ENCODE results near the gene BABAM2. TPM values are rescaled to one million over a fixed set of nuclear protein-coding genes. Genes with fewer than 3 reads are reported as not detected.

The BABAM2 gene
- total RNA-seq, 1 donor from 2014 or later: 41.0 TPM

- no peak overlapping the region for H3K4me3 ChIP-seq
- no peaks in the 10 kb centered on the region for H3K9me3 ChIP-seq
- intact Hi-C loops (cut with DNase I): no loop called here
- H3K36me3 ChIP-seq: no peaks in the 10 kb centered on the region
- peak overlapping the region; percentile 18 for H3K27ac ChIP-seq
- DNase-seq (ENCODE audit: extremely low spot score in 2 of 2): no peak
- no peaks in the 10 kb centered on the region for H3K27me3 ChIP-seq
- TF ChIP-seq POLR2A (IDR thresholded peaks at IDR 0.05) (no peak), POLR2AphosphoS5 (IDR thresholded peaks at IDR 0.05; ENCODE audit: insufficient read depth in 1 of 2, low read depth in 1 of 2) (peak in 1 of 2 donors; percentile 65)
- H3K4me1 ChIP-seq: no peaks in the 10 kb centered on the region
These were observed 281.8 kb downstream of the BABAM2 start for GRCh38 chr2:28172114-28172898.

GRCh38 chr2:28173377-28173776, 282.8 kb downstream of the BABAM2 start:
- intact Hi-C loops (cut with DNase I): no loop called here
- Histone ChIP-seq H3K27me3 (no peaks in the 10 kb centered on the region), H3K27ac (peak overlapping the region; percentile 2)

GRCh38 chr2:28174211-28174610, 283.7 kb downstream of the BABAM2 start:
- intact Hi-C loops (cut with DNase I): no loop called here
- Histone ChIP-seq H3K4me3 (no peak overlapping the region), H3K36me3 (no peaks in the 10 kb centered on the region), H3K27ac (no peak overlapping the region), H3K9me3 (no peaks in the 10 kb centered on the region), H3K4me1 (no peaks in the 10 kb centered on the region), H3K27me3 (no peaks in the 10 kb centered on the region)
- TF ChIP-seq POLR2AphosphoS5 (IDR thresholded peaks at IDR 0.05; ENCODE audit: insufficient read depth in 1 of 2, low read depth in 1 of 2) (no peak), CTCF (IDR thresholded peaks at IDR 0.05) (no peak), POLR2A (IDR thresholded peaks at IDR 0.05) (no peak)
- DNase-seq (ENCODE audit: extremely low spot score in 2 of 2): no peak

More at GRCh38 chr2:28173377-28173776, 282.8 kb downstream of the BABAM2 start:
- Histone ChIP-seq H3K36me3 (no peaks in the 10 kb centered on the region), H3K4me3 (no peak overlapping the region), H3K9me3 (no peaks in the 10 kb centered on the region), H3K4me1 (no peaks in the 10 kb centered on the region)
- no peak for DNase-seq (ENCODE audit: extremely low spot score in 2 of 2)
- TF ChIP-seq CTCF (IDR thresholded peaks at IDR 0.05) (no peak), POLR2AphosphoS5 (IDR thresholded peaks at IDR 0.05; ENCODE audit: insufficient read depth in 1 of 2, low read depth in 1 of 2) (no peak), POLR2A (IDR thresholded peaks at IDR 0.05) (no peak)

GRCh38 chr2:28175028-28175427, 284.5 kb downstream of the BABAM2 start:
- Histone ChIP-seq H3K27ac (no peak overlapping the region), H3K27me3 (no peaks in the 10 kb centered on the region), H3K36me3 (no peaks in the 10 kb centered on the region), H3K4me1 (no peaks in the 10 kb centered on the region), H3K9me3 (no peaks in the 10 kb centered on the region), H3K4me3 (no peak overlapping the region)
- intact Hi-C loops (cut with DNase I): no loop called here
- TF ChIP-seq CTCF (IDR thresholded peaks at IDR 0.05) (no peak), POLR2A (IDR thresholded peaks at IDR 0.05) (no peak)
- DNase-seq (ENCODE audit: extremely low spot score in 2 of 2): no peak

- TF ChIP-seq POLR2A (IDR thresholded peaks at IDR 0.05) (no peak), CTCF (IDR thresholded peaks at IDR 0.05) (no peak), POLR2AphosphoS5 (IDR thresholded peaks at IDR 0.05; ENCODE audit: insufficient read depth in 1 of 2, low read depth in 1 of 2) (no peak)
- no peak overlapping the region for H3K27ac ChIP-seq
- intact Hi-C loops (cut with DNase I): no loop called here
- no peaks in the 10 kb centered on the region for H3K9me3 ChIP-seq
- no peaks in the 10 kb centered on the region for H3K27me3 ChIP-seq
- no peaks in the 10 kb centered on the region for H3K36me3 ChIP-seq
- no peaks in the 10 kb centered on the region for H3K4me1 ChIP-seq
- DNase-seq (ENCODE audit: extremely low spot score in 2 of 2): no peak
- H3K4me3 ChIP-seq: no peak overlapping the region
These were observed 288.4 kb downstream of the BABAM2 start for GRCh38 chr2:28178946-28179345.

Measured in vagina (tissue), 2 donors.